ENCODE results near the gene UGT3A1.
"Not testable (repeated sequence)": the region's sequence is repeated elsewhere in the genome, so short reads cannot be mapped to it uniquely, and the experiment has no call there.

Gene UGT3A1

GRCh38 chr5:35988529-35988928 lies 2.7 kb downstream of the UGT3A1 start:
- no peak for DNase-seq (ENCODE audit: low read depth)
- Histone ChIP-seq H3K36me3 (ENCODE audit: control insufficient read depth, insufficient read depth, low read length, severe bottlenecking) (no peaks in the 10 kb centered on the region), H3K27me3 (replicated peaks; ENCODE audit: control insufficient read depth, insufficient read depth, low read length) (peaks cover 14% of the 10 kb centered on the region), H3K9me3 (ENCODE audit: control insufficient read depth, low read length) (no peaks in the 10 kb centered on the region), H3K4me3 (ENCODE audit: low read length) (no peak overlapping the region), H3K9ac (ENCODE audit: low read length) (no peak overlapping the region), H3K4me1 (ENCODE audit: control insufficient read depth, insufficient read depth, low read length) (no peaks in the 10 kb centered on the region)

DNA sequence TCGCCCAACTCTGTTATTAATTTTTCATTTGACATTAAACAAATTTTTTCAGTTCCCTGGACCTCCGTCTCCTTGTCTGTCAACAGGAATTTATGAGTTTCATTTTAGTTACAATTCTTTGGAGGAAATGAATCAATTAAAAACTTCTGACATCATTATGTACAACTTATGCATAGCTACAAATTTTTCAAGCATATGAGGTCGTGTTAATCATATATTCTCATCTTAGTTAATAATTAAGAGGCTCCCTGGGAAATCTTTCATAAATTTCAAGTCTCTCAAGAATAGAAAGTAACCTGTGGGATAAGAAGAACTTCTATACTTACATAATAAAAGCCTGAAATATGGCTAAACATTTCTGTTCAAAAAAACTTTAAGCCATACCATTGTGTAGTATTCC lies 3.4 kb downstream of the UGT3A1 start:
- H3K9me3 ChIP-seq (ENCODE audit: control insufficient read depth, low read length), result no peaks in the 10 kb centered on the region
- H3K9ac ChIP-seq (ENCODE audit: low read length), result no peak overlapping the region
- H3K4me1 ChIP-seq (ENCODE audit: control insufficient read depth, insufficient read depth, low read length), result no peaks in the 10 kb centered on the region
- peaks cover 14% of the 10 kb centered on the region for H3K27me3 ChIP-seq (replicated peaks; ENCODE audit: control insufficient read depth, insufficient read depth, low read length)
- no peaks in the 10 kb centered on the region for H3K36me3 ChIP-seq (ENCODE audit: control insufficient read depth, insufficient read depth, low read length, severe bottlenecking)
- DNase-seq (ENCODE audit: low read depth), result no peak
- H3K4me3 ChIP-seq (ENCODE audit: low read length), result no peak overlapping the region

DNA sequence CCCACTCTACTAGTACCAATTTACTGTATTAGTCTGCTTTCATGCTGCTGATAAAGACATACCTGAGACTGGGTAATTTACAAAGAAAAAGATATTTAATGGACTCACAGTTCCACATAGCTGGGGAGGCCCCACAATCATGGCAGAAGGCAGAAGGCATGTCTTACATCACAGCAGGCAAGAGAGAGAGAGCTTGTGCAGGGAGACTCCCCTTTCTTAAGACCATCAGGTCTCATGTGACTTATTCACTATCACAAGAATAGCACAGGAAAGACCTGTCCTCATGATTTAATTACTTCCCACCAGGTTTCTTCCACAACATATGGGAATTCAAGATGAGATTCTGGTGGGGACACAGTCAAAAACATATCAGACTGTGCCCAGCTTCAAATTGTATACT lies 11.5 kb downstream of the UGT3A1 start:
- no peak overlapping the region for H3K9ac ChIP-seq (ENCODE audit: low read length)
- H3K9me3 ChIP-seq (ENCODE audit: control insufficient read depth, low read length), result no peaks in the 10 kb centered on the region
- no peaks in the 10 kb centered on the region for H3K27me3 ChIP-seq (replicated peaks; ENCODE audit: control insufficient read depth, insufficient read depth, low read length)
- no peaks in the 10 kb centered on the region for H3K4me1 ChIP-seq (ENCODE audit: control insufficient read depth, insufficient read depth, low read length)
- H3K4me3 ChIP-seq (ENCODE audit: low read length), result no peak overlapping the region
- H3K36me3 ChIP-seq (ENCODE audit: control insufficient read depth, insufficient read depth, low read length, severe bottlenecking), result no peaks in the 10 kb centered on the region
- no peak for DNase-seq (ENCODE audit: low read depth)

DNA sequence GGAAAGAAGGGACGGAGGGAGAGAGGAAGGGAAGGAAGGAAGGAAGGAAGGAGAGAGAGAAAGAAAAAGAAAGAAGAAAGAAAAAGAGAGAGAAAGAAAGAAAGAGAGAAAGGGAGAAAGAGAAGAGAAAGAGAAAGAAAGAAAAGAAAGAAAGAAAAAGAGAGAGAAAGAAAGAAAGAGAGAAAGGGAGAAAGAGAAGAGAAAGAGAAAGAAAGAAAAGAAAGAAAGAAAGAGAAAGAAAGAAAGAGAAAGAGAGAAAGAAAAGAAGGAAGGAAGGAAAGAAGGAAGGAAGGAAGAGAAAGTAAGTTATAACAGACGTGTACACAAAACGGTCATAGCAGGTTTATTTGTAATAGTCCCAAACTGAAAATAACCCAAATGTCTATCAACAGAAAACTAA lies 14.3 kb downstream of the UGT3A1 start:
- not testable (repeated sequence) for H3K36me3 ChIP-seq (ENCODE audit: control insufficient read depth, insufficient read depth, low read length, severe bottlenecking); H3K9ac ChIP-seq (ENCODE audit: low read length); H3K4me1 ChIP-seq (ENCODE audit: control insufficient read depth, insufficient read depth, low read length); H3K9me3 ChIP-seq (ENCODE audit: control insufficient read depth, low read length); H3K27me3 ChIP-seq (replicated peaks; ENCODE audit: control insufficient read depth, insufficient read depth, low read length); DNase-seq (ENCODE audit: low read depth); H3K4me3 ChIP-seq (ENCODE audit: low read length)

DNA sequence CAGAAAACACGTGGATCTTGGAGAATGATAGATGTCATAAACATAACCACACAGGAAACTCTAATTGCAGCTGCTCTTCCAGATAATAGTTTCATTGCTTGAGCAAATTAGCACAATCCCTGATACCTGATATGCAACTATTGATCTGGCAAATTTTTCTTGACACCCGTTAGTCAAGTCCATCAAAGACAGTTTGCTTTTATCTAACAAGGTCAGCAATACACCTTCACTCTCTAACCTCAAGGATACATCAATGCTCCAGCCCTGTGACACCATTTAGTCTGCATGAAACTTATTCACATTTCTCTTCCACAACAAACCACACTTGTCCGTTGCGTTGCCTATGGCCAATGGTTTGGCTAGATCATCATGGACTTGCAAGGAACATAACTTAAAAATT lies 16.6 kb downstream of the UGT3A1 start:
- DNase-seq (ENCODE audit: low read depth), result no peak
- no peaks in the 10 kb centered on the region for H3K27me3 ChIP-seq (replicated peaks; ENCODE audit: control insufficient read depth, insufficient read depth, low read length)
- H3K4me3 ChIP-seq (ENCODE audit: low read length), result no peak overlapping the region
- H3K4me1 ChIP-seq (ENCODE audit: control insufficient read depth, insufficient read depth, low read length), result no peaks in the 10 kb centered on the region
- no peaks in the 10 kb centered on the region for H3K36me3 ChIP-seq (ENCODE audit: control insufficient read depth, insufficient read depth, low read length, severe bottlenecking)
- H3K9me3 ChIP-seq (ENCODE audit: control insufficient read depth, low read length), result no peaks in the 10 kb centered on the region
- no peak overlapping the region for H3K9ac ChIP-seq (ENCODE audit: low read length)

- Histone ChIP-seq H3K4me3 (ENCODE audit: low read length) (no peak overlapping the region), H3K4me1 (ENCODE audit: control insufficient read depth, insufficient read depth, low read length) (no peaks in the 10 kb centered on the region), H3K9ac (ENCODE audit: low read length) (no peak overlapping the region), H3K36me3 (ENCODE audit: control insufficient read depth, insufficient read depth, low read length, severe bottlenecking) (no peaks in the 10 kb centered on the region), H3K27me3 (replicated peaks; ENCODE audit: control insufficient read depth, insufficient read depth, low read length) (peaks cover 3% of the 10 kb centered on the region), H3K9me3 (ENCODE audit: control insufficient read depth, low read length) (no peaks in the 10 kb centered on the region)
- DNase-seq (ENCODE audit: low read depth), result no peak
Measured at GRCh38 chr5:35971878-35972210, 19.3 kb downstream of the UGT3A1 start.

DNA sequence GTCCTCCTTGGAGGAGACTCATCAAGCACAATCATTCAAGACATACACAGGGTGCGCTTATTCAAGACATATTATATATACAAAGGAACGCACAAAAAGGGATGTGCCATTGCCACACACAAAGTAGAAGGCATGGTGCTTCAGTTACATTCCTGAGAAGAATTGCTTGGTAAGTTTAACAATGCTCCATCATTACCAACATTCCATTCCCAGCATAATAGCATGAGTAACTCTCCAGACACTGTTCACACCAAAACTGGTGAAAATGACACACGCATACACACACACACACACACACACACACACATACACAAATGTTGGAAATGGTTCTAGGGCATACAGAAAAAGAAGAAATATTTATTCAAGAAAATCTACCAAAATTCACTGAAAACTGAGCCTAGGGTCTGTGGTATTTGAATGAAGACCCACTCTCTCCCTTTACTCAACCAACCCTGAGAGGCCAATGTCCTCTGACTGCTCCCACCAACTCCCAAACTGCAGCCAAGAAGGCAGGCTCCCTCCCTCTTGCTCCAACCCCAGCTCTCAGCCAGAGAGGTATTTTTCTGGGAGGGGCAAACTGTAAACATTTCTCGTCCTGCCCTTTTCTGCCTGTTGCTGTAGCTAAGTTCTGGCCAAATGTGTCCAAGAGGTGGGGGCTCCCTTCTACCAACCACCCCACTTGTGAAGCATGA lies 19.9 kb downstream of the UGT3A1 start:
- DNase-seq (ENCODE audit: low read depth), result no peak
- Histone ChIP-seq H3K36me3 (ENCODE audit: control insufficient read depth, insufficient read depth, low read length, severe bottlenecking) (no peaks in the 10 kb centered on the region), H3K27me3 (replicated peaks; ENCODE audit: control insufficient read depth, insufficient read depth, low read length) (peaks cover 3% of the 10 kb centered on the region), H3K9ac (ENCODE audit: low read length) (no peak overlapping the region), H3K9me3 (ENCODE audit: control insufficient read depth, low read length) (no peaks in the 10 kb centered on the region), H3K4me1 (ENCODE audit: control insufficient read depth, insufficient read depth, low read length) (no peaks in the 10 kb centered on the region), H3K4me3 (ENCODE audit: low read length) (no peak overlapping the region)

- peaks cover 8% of the 10 kb centered on the region for H3K9me3 ChIP-seq (ENCODE audit: control insufficient read depth, low read length)
- no peak overlapping the region for H3K4me3 ChIP-seq (ENCODE audit: low read length)
- no peaks in the 10 kb centered on the region for H3K4me1 ChIP-seq (ENCODE audit: control insufficient read depth, insufficient read depth, low read length)
- DNase-seq (ENCODE audit: low read depth), result peak; percentile 15
- no peaks in the 10 kb centered on the region for H3K36me3 ChIP-seq (ENCODE audit: control insufficient read depth, insufficient read depth, low read length, severe bottlenecking)
- no peak overlapping the region for H3K9ac ChIP-seq (ENCODE audit: low read length)
- H3K27me3 ChIP-seq (replicated peaks; ENCODE audit: control insufficient read depth, insufficient read depth, low read length), result peaks cover 15% of the 10 kb centered on the region
Measured at GRCh38 chr5:35963381-35963843, 27.8 kb downstream of the UGT3A1 start.

- Histone ChIP-seq H3K4me1 (ENCODE audit: control insufficient read depth, insufficient read depth, low read length) (no peaks in the 10 kb centered on the region), H3K4me3 (ENCODE audit: low read length) (no peak overlapping the region), H3K9me3 (ENCODE audit: control insufficient read depth, low read length) (peaks cover 16% of the 10 kb centered on the region), H3K9ac (ENCODE audit: low read length) (no peak overlapping the region), H3K27me3 (replicated peaks; ENCODE audit: control insufficient read depth, insufficient read depth, low read length) (peaks cover 11% of the 10 kb centered on the region), H3K36me3 (ENCODE audit: control insufficient read depth, insufficient read depth, low read length, severe bottlenecking) (no peaks in the 10 kb centered on the region)
- DNase-seq (ENCODE audit: low read depth), result no peak
Measured at GRCh38 chr5:35960328-35960727, 30.9 kb downstream of the UGT3A1 start.

- Histone ChIP-seq H3K4me1 (ENCODE audit: control insufficient read depth, insufficient read depth, low read length) (no peaks in the 10 kb centered on the region), H3K27me3 (replicated peaks; ENCODE audit: control insufficient read depth, insufficient read depth, low read length) (peaks cover 36% of the 10 kb centered on the region), H3K4me3 (ENCODE audit: low read length) (no peak overlapping the region), H3K36me3 (ENCODE audit: control insufficient read depth, insufficient read depth, low read length, severe bottlenecking) (no peaks in the 10 kb centered on the region), H3K9ac (ENCODE audit: low read length) (no peak overlapping the region), H3K9me3 (ENCODE audit: control insufficient read depth, low read length) (peaks cover 16% of the 10 kb centered on the region)
- DNase-seq (ENCODE audit: low read depth), result no peak
Measured at GRCh38 chr5:35956429-35956828, 34.8 kb downstream of the UGT3A1 start.

DNA sequence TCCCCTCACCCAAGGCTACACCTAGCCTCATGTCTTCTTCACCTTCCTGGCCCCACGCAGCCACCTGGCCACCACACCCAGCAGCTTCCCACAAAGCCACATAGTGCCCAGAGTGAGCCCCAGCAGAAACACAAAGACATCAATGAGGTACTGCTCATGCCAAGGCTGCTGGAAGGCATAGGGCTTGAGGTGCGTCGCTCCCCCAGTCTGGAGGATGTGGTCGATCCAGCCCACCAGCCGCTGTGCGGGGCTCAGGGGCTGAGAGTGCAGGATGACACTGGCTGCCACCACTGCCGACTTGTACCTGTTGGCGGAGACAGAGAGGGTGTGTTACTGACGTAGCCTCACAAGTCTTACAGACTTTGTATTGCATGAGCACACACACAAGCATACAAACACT lies 37.0 kb downstream of the UGT3A1 start:
- DNase-seq (ENCODE audit: low read depth), result no peak
- H3K4me3 ChIP-seq (ENCODE audit: low read length), result no peak overlapping the region
- peaks cover 41% of the 10 kb centered on the region for H3K27me3 ChIP-seq (replicated peaks; ENCODE audit: control insufficient read depth, insufficient read depth, low read length)
- H3K9me3 ChIP-seq (ENCODE audit: control insufficient read depth, low read length), result peaks cover 8% of the 10 kb centered on the region
- no peaks in the 10 kb centered on the region for H3K36me3 ChIP-seq (ENCODE audit: control insufficient read depth, insufficient read depth, low read length, severe bottlenecking)
- H3K9ac ChIP-seq (ENCODE audit: low read length), result no peak overlapping the region
- H3K4me1 ChIP-seq (ENCODE audit: control insufficient read depth, insufficient read depth, low read length), result no peaks in the 10 kb centered on the region

GRCh38 chr5:35947085-35947484 lies 44.1 kb downstream of the UGT3A1 start:
- no peaks in the 10 kb centered on the region for H3K4me1 ChIP-seq (ENCODE audit: control insufficient read depth, insufficient read depth, low read length)
- peaks cover 3% of the 10 kb centered on the region for H3K9me3 ChIP-seq (ENCODE audit: control insufficient read depth, low read length)
- no peak overlapping the region for H3K4me3 ChIP-seq (ENCODE audit: low read length)
- H3K36me3 ChIP-seq (ENCODE audit: control insufficient read depth, insufficient read depth, low read length, severe bottlenecking), result no peaks in the 10 kb centered on the region
- H3K9ac ChIP-seq (ENCODE audit: low read length), result no peak overlapping the region
- H3K27me3 ChIP-seq (replicated peaks; ENCODE audit: control insufficient read depth, insufficient read depth, low read length), result peaks cover 24% of the 10 kb centered on the region
- no peak for DNase-seq (ENCODE audit: low read depth)

All from adipocyte (in vitro differentiated cells).